ENCODE measurements around the gene GLI2. TPM values are rescaled to one million over a fixed set of nuclear protein-coding genes. Genes with fewer than 3 reads are reported as not detected.

GLI2 gene
- total RNA-seq, 1 donor from 2014 or later, result 11.4 TPM

- DNase-seq, result no peak
Measured at GRCh38 chr2:120759543-120760331, 24.1 kb downstream of the GLI2 start.

DNA sequence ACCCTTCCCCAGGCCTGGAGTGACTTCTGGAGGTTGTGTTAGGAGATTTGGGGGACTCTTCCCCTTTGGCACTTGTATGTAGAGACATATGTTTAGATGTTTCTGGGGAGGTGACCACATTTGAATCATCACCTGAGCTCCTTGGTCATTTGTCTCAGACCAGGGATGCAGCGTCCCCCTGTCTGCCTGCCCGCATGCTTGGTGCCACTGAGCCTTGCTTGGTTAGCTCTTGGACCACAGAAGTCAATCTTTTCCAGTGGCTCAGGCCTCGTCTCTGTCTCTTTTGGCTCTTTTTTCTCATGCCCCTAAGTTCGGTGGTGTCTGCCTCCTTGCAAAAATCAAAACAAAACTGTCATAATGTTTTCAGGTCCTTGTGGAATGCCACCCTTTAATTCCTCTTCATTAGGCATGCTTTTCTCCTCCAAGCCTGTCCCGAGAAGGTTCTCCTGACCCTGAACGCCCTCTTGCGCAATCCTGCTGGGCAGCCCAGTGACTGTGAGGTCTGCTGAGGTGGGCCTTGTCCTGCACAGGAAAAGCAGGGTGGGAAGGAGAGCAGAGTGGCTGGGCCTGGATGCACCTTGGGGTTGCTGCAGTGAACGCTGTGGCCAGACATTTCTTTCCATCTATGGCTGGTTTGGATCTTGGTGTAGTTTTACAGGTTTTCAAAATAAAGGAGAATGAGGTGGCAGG, 24.9 kb downstream of the GLI2 start:
- DNase-seq, result no peak

DNA sequence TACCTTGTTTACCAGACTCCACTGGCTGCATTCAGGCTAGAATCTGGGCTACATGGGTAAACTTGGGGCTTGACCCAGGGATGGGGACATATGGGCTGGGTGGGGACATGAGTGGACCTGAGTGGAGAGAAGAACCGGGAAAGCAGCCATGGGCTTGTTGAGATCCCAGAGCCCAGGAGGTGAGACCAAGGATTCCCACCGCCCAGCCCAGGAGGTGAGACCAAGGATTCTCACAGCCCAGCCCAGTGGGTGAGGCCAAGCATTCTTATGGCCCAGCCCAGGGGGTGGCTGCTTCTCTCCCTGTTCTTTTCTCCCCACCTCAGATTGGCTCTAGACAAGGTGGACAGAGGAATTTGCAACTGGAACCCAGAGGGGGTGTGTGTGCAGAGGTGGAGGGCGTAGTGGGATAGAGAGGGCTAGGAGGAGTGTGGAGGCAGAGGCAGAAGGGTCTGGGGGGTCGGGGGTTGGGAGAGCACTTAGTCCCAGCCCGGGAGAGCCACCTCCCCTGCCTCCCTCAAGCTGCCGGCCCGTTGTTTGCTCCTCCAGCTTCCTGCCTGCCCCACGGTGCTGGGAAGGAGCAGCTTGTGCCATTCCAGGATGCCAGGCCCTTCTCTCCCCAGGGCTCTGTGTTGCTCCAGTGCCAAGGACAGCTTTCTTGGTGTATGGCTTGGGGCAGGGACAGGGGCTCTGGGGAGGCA, 25.6 kb downstream of the GLI2 start:
- DNase-seq, result no peak

GRCh38 chr2:120761911-120762310, 26.2 kb downstream of the GLI2 start:
- DNase-seq, result no peak

DNA sequence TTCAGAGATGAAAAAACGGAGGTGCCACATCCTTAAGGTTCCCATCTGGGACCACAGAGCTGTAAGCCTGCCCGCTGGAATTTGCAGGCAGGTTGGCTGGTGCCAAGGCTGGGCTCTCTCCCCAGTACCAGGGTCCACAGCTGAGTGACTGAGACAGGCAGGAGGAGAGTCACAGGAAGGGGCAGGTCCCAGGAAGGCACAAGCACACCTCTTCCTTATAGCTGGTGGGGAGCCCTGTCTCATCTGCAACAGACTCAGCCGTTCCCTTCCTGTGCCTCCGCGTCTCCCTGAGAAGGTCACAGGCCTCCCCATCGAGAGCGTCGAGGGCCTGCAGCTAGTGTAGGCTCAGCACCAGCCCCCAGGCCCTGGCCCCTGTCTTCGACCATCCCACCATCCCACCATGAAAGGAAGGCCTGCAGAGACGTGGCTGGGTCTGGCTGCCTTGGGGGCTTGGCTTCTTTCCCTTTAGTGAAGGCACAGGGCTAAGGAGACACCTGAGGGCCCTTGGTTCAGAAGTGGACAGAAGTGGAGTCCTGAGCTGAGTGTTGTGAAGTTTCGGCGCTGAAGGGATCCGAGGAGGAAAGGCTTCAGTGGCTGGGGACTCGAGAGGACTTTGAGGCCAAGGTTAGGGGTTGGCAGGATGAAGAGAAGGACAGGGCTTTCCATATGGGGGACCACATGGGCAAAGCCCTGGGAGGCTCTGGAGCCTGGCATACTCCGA, 26.8 kb downstream of the GLI2 start:
- no peak for DNase-seq

DNA sequence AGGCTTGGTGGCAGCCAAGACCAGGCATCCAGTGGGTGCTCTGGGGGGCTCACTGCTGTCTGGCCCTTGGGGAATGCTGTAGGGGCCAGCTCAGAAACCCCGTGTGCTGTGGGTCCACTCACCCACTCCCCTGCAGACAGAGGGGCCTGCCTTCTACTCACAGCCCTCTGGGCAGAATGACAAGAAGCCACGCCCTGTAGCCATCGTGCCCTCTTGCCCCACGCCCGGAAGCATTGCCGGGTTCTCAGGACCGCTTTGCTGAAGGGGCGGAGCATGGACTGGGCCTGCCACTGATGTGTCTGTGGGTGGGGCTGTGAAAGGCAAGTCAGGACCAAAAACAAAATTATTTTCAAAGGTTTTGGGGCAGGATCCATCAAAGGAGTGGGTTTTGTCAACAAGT, 27.8 kb downstream of the GLI2 start:
- no peak for DNase-seq

DNA sequence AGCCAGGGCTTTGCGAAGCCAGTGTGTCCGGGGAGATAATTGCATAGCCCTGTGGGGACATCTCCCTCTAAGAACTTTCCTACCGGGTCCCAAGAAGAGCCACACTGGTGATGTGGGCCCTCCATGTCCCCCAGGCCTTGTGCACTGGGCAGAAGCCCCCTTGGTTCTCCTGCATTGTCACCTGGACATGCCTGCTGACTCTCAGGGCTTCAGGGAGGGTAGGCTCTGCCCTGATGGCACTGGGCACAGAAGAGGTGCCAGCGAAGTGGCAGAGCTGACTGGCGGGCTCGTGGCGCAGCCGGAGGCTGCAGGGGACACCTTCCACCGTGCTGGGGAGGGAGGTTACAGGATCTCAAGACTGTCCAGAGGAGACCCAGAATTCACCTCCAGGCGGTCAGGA, 28.3 kb downstream of the GLI2 start:
- no peak for DNase-seq

DNA sequence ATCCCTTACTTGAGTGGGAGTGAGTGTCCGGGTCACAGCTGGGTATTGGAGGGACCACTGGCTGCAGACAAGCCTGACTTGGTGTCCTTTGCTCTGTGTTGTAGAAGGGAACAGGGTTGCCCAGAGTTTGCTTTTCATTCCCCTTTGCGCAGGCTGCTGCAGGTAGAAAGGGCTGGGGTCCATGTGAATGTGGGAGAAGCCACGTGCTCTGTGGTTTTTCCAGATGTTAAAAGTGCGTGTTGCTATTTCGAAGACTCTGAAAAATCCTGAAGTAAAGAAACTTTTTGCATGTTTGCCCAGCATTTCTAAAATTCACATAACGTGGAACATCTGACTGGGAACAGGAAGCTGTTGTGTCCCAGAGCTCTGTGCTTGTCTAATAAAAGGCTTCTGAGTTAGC, 28.8 kb downstream of the GLI2 start:
- DNase-seq, result peak; percentile 68

DNA sequence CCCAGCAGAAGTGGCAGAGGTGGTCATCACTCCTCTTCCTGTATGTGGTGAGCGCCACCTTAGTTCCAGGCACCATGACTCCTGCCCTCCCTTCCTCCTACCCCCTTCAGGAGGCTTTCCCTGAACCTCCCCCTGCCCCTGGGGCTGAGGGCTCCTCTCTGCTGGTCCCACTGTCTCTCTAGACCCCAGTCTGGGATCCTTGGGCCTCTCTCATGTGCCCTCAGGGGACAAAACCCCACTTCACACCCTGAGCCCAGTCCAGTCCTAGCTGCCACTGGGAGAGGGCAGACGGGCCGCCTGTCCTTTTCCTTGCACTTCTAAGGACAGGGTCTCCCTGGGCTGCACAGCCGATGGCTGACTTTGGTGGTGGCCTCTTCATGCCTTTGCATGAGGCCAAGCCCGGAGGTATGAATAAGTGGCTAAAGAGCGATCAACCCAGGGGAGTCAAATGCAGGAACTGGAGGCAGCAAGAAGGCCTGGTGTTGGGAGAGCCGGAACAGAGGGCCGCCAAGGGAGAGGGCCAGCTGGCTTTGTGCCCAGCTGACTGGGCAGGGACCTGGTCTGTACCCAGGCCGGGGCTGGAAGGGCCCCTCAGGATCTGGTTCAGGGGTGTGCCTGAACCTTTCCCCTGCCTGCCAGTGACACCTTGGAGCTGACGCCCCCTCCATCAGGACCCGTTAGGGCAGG, 29.5 kb downstream of the GLI2 start:
- no peak for DNase-seq

GRCh38 chr2:120765678-120766469, 30.2 kb downstream of the GLI2 start:
- peak; percentile 71 for DNase-seq

DNA sequence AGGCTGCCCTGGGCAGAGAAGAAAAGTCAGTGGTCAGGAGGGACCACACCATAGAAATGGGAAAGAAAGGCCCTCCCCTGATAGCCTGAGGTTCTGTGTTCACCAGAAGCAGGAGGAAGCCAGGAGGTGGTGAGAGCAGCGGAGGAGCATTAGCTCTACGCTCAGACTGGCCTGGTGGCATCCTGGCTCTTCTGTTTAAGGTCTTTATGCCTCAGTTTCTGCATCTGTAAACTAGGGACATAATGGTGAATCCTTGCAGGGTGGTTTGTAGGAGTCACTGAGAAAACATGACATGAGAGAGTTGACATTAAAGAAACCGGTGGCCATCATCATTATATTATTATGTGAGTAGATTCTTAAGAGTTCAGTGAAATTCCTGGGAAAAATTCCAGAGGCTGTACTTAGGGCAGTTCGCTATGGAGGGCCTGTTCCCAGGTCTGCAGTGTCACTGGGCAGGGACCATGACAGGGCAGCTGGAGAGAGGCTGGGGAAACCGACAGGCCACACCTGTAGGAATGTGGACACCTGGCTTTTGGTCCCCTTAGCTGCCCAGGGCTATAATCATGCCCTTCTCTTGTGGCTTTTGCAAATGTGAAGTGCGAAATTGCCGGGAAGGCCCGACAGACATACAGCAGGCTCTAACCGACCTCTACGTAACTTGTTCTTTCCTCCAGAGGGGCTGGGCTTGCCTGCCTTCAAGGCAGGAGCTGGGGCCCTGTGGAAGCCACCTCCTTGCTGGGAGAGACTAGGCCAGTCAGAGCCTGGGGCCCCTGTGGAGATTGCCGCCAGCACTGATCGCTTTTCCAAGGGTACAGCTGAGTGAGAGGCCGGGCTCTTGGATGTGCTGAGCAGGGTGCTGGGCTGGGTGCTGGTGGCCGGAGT, 31.0 kb downstream of the GLI2 start:
- no peak for DNase-seq

DNA sequence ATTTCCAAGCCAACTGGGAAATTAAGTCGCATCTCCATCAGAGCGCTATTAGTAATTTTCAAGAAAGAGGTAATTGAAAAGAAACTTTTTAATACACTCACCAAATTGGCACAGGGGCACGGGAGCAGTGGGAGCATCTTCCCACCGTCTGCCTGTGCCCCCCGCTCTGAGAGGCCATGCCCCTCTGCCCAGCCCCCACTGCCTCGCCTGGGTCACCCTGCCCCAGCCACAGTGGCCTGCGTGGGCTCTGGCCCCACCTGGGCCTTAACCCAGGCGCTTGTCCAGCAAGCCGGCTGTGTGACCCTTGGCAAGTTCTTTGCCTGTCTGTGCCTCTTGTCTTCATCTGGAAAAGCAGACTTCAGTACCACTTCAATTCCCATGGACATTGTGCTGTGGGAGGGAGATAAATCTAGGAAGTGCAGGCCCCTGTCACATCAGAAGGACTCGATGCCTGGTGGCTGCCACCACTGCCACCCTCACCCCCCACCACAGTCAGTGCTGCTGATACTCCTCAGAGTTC, 31.9 kb downstream of the GLI2 start:
- DNase-seq, result no peak

GRCh38 chr2:120768112-120769048, 32.7 kb downstream of the GLI2 start:
- no peak for DNase-seq

- peak; percentile 20 for DNase-seq
Measured at GRCh38 chr2:120769076-120769786, 33.6 kb downstream of the GLI2 start.

- DNase-seq, result no peak
Measured at GRCh38 chr2:120769787-120770120, 34.1 kb downstream of the GLI2 start.

- no peak for DNase-seq
Measured at GRCh38 chr2:120770176-120770575, 34.5 kb downstream of the GLI2 start.

DNA sequence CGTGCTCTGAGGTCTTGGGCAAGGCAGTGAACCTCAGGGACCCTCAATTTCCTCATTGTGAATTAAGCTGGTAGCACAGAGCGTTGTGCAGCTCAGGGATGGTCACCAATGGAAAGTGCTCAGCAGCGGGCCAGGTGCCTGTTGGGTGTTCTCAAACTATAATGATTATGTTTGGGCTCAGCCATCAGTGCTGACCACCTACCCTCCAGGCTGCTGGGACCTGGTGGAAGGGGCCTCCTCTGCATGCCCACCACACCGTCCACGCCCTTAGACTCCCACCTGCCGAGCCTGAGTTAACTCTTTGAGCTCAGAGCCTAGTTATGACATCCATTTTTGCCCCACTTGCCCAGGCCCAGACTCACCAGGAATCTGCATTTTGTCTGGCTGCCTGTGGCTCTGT, 35.0 kb downstream of the GLI2 start:
- no peak for DNase-seq

GRCh38 chr2:120771111-120771780, 35.6 kb downstream of the GLI2 start:
- DNase-seq, result no peak
